ENCODE results near the gene KRT32. TPM values are rescaled to one million over a fixed set of nuclear protein-coding genes. Genes with fewer than 3 reads are reported as not detected.

The KRT32 gene
- total RNA-seq, 2 experiments from 2014 or later = not detected

DNA sequence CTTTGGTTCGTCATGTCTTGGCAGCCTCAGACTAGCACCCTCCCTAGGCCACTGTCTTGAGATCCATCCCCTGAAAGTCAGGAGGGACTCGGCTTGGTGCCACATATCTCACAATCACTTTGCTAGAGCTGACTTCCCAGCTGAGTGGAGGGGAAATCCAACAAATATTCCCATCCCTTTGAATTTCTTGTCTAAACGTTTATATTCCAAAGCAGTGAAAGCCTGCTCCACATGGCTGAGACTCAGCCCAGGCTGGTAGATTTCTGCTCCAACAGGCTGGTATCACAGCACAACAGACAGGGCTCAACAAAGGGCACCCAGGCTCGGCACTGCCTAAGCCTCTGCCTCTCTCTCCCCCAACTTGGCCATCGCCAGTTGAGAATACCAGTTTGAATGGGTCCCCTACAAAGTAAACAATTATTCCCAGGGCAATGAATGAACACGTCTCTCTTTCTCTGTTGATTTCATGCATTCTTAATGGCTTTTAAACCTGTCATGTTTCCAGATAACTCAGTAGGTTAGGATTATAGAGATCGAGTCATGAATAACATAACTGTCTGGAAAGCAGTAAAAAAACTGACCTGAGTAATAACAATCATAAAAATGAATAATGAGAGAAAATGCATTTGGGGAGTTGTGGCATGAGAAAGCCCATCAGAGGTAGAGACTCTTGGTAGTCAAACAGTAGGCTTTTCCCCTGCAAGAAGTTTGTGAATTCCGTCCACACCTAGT, 37.2 kb upstream of the KRT32 start:
- H3K36me3 ChIP-seq (ENCODE audit: insufficient read depth, low read length) = no peaks in the 10 kb centered on the region
- no peaks in the 10 kb centered on the region for H3K9me2 ChIP-seq (ENCODE audit: insufficient read depth, low read length)
- H3K9me3 ChIP-seq (ENCODE audit: low read length) = no peaks in the 10 kb centered on the region
- H2AFZ ChIP-seq (ENCODE audit: low read length) = no peak overlapping the region
- no peak overlapping the region for H3K4me2 ChIP-seq (ENCODE audit: low read length)
- H3K4me3 ChIP-seq (ENCODE audit: low read depth, low read length, poor library complexity, severe bottlenecking) = no peak overlapping the region
- ChIA-PET CTCF (ENCODE audit: unreplicated experiment) (no interaction called here), POLR2A (no interaction called here)
- TF ChIP-seq CTCF (conservative IDR thresholded peaks at IDR 0.05; ENCODE audit: low read length) (no peak), EZH2phosphoT487 (IDR thresholded peaks at IDR 0.05; ENCODE audit: borderline replicate concordance, low read depth, low read length) (no peak)
- intact Hi-C loops (cut with micrococcal nuclease; ENCODE audit: unreplicated experiment) = no loop called here
- no peaks in the 10 kb centered on the region for H4K20me1 ChIP-seq (ENCODE audit: insufficient read depth, low read length)
- no peak overlapping the region for H3K27ac ChIP-seq (ENCODE audit: low read depth, low read length, poor library complexity, severe bottlenecking)
- BruUV-seq (replicated peaks) = no TSS peak
- no peak for DNase-seq (ENCODE audit: low spot score)
- no peaks in the 10 kb centered on the region for H3K4me1 ChIP-seq (ENCODE audit: insufficient read depth, low read length, poor library complexity, severe bottlenecking)
- H3K79me2 ChIP-seq (ENCODE audit: insufficient read depth, low read depth, low read length) = no peaks in the 10 kb centered on the region

DNA sequence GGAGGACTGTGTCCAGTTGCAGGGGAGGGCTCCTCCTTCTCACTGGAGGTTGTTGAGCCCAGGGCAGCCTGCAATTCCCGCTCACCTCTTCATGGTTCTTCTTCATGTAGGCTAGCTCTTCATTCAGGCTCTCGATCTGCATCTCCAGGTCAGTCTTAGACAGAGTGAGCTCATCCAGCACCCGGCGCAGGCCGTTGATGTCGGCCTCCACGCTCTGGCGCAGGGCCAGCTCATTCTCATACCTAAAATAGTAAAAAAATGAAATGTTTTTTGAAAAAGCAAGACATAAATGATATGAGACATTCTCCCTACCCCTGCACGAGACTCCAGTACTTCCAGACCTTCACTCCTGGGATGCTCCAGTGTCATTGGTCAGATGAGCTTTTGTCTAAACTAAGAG, 36.0 kb upstream of the KRT32 start:
- Histone ChIP-seq H2AFZ (ENCODE audit: low read length) (no peak overlapping the region), H3K27ac (ENCODE audit: low read depth, low read length, poor library complexity, severe bottlenecking) (no peak overlapping the region), H3K9me3 (ENCODE audit: low read length) (no peaks in the 10 kb centered on the region), H3K4me1 (ENCODE audit: insufficient read depth, low read length, poor library complexity, severe bottlenecking) (no peaks in the 10 kb centered on the region), H3K36me3 (ENCODE audit: insufficient read depth, low read length) (no peaks in the 10 kb centered on the region), H3K79me2 (ENCODE audit: insufficient read depth, low read depth, low read length) (no peaks in the 10 kb centered on the region), H3K4me3 (ENCODE audit: low read depth, low read length, poor library complexity, severe bottlenecking) (no peak overlapping the region), H3K4me2 (ENCODE audit: low read length) (no peak overlapping the region), H4K20me1 (ENCODE audit: insufficient read depth, low read length) (no peaks in the 10 kb centered on the region), H3K9me2 (ENCODE audit: insufficient read depth, low read length) (no peaks in the 10 kb centered on the region)
- ChIA-PET POLR2A (no interaction called here), CTCF (ENCODE audit: unreplicated experiment) (no interaction called here)
- no TSS peak for BruUV-seq (replicated peaks)
- intact Hi-C loops (cut with micrococcal nuclease; ENCODE audit: unreplicated experiment) = no loop called here
- no peak for DNase-seq (ENCODE audit: low spot score)
- TF ChIP-seq EZH2phosphoT487 (IDR thresholded peaks at IDR 0.05; ENCODE audit: borderline replicate concordance, low read depth, low read length) = no peak
- TF ChIP-seq CTCF (conservative IDR thresholded peaks at IDR 0.05; ENCODE audit: low read length) = no peak

GRCh38 chr17:41500131-41500911, 33.1 kb upstream of the KRT32 start:
- H3K4me1 ChIP-seq (ENCODE audit: insufficient read depth, low read length, poor library complexity, severe bottlenecking) = no peaks in the 10 kb centered on the region
- H3K79me2 ChIP-seq (ENCODE audit: insufficient read depth, low read depth, low read length) = no peaks in the 10 kb centered on the region
- H2AFZ ChIP-seq (ENCODE audit: low read length) = no peak overlapping the region
- no peaks in the 10 kb centered on the region for H3K36me3 ChIP-seq (ENCODE audit: insufficient read depth, low read length)
- intact Hi-C loops (cut with micrococcal nuclease; ENCODE audit: unreplicated experiment) = no loop called here
- no peaks in the 10 kb centered on the region for H4K20me1 ChIP-seq (ENCODE audit: insufficient read depth, low read length)
- no peak overlapping the region for H3K27ac ChIP-seq (ENCODE audit: low read depth, low read length, poor library complexity, severe bottlenecking)
- BruUV-seq (replicated peaks) = no TSS peak
- POLR2A ChIA-PET = no interaction called here
- TF ChIP-seq CTCF (conservative IDR thresholded peaks at IDR 0.05; ENCODE audit: low read length) (no peak), EZH2phosphoT487 (IDR thresholded peaks at IDR 0.05; ENCODE audit: borderline replicate concordance, low read depth, low read length) (no peak)
- H3K9me3 ChIP-seq (ENCODE audit: low read length) = no peaks in the 10 kb centered on the region
- H3K4me2 ChIP-seq (ENCODE audit: low read length) = no peak overlapping the region
- H3K9me2 ChIP-seq (ENCODE audit: insufficient read depth, low read length) = no peaks in the 10 kb centered on the region
- CTCF ChIA-PET (ENCODE audit: unreplicated experiment) = no interaction called here
- H3K4me3 ChIP-seq (ENCODE audit: low read depth, low read length, poor library complexity, severe bottlenecking) = no peak overlapping the region
- DNase-seq (ENCODE audit: low spot score) = no peak
